Liver (tissue), 3 donors: ENCODE results near the gene FAU.
A peak's percentile ranks its signal among the peaks of the same experiment; 100 is the strongest.

Experiments used
- ATF3 ChIP-seq: IDR thresholded peaks from 2 replicates; pipeline ENCODE4 v1.6.1; 2016; ENCODE audit warnings: antibody characterized with exemption
- CTCF ChIP-seq: fragments of 150-350 bp; IDR thresholded peaks from 2 replicates; pipeline ENCODE4 v1.5.1; 2017; ENCODE audit warnings: improper control_type of control experiment, low read depth, low read length; ENCODE audit not compliant: missing input control
- FOXA1 ChIP-seq: IDR thresholded peaks from 2 replicates; pipeline ENCODE4 v1.6.1; 2016; ENCODE audit warnings: antibody characterized with exemption
- GABPA ChIP-seq, 2 donors: IDR thresholded peaks in 1 of 2; conservative IDR thresholded peaks in 1 of 2; 2 replicates each; pipeline ENCODE4 v1.6.1; 2016; ENCODE audit warnings: antibody characterized with exemption in 2 of 2, mild to moderate bottlenecking in 1 of 2, moderate library complexity in 1 of 2
- JUND ChIP-seq, 2 donors: IDR thresholded peaks; 2 replicates each; pipeline ENCODE4 v1.6.1; 2016; ENCODE audit warnings: antibody characterized with exemption in 2 of 2
- MAX ChIP-seq: IDR thresholded peaks from 2 replicates; pipeline ENCODE4 v1.6.1; 2016; ENCODE audit warnings: antibody characterized with exemption
- RAD21 ChIP-seq, 2 donors: IDR thresholded peaks; 2 replicates each; pipeline ENCODE4 v1.6.1; 2016; ENCODE audit warnings: antibody characterized with exemption in 2 of 2, mild to moderate bottlenecking in 2 of 2
- REST ChIP-seq: IDR thresholded peaks from 2 replicates; pipeline ENCODE4 v1.6.1; 2016; ENCODE audit warnings: antibody characterized with exemption, mild to moderate bottlenecking
- RXRA ChIP-seq, 2 donors: IDR thresholded peaks; 2 replicates each; pipeline ENCODE4 v1.6.1; 2017 to 2018; ENCODE audit warnings: antibody characterized with exemption in 2 of 2, mild to moderate bottlenecking in 1 of 2
- TAF1 ChIP-seq: conservative IDR thresholded peaks from 2 replicates; pipeline ENCODE4 v1.6.1; 2016; ENCODE audit warnings: antibody characterized with exemption, mild to moderate bottlenecking
- YY1 ChIP-seq: IDR thresholded peaks from 2 replicates; pipeline ENCODE4 v1.6.1; 2016; ENCODE audit warnings: antibody characterized with exemption, mild to moderate bottlenecking
- donor health status: healthy.
- donor health status: healthy.

- TF ChIP-seq TAF1 (no peak), RAD21 (IDR thresholded peaks at IDR 0.05) (no peak), MAX (no peak), CTCF (no peak), YY1 (peak; percentile 64), JUND (IDR thresholded peaks at IDR 0.05) (peak in 1 of 2 donors; percentile 38), RXRA (IDR thresholded peaks at IDR 0.05) (peak; percentile 39 to 75), REST (peak; percentile 85), FOXA1 (no peak), ATF3 (no peak), GABPA (IDR thresholded peaks at IDR 0.05 in 1 of 2, conservative IDR thresholded peaks at IDR 0.05 in 1 of 2) (peak; percentile 90 to 97)
Measured at GRCh38 chr11:65134240-65134951, 12.5 kb upstream of the FAU start, which contains the start of gene SYVN1.
